ENCODE measurements around the gene DCBLD1. TPM values are rescaled to one million over a fixed set of nuclear protein-coding genes. Genes with fewer than 3 reads are reported as not detected.

Gene DCBLD1
- total RNA-seq, 2 experiments from 2014 or later: 2.2 to 2.3 TPM

GRCh38 chr6:117525607-117526006 is 43.1 kb downstream of the DCBLD1 start:
- no peak for DNase-seq
- Mint-ChIP-seq H3K9me3 (no peaks in the 10 kb centered on the region), H3K27ac (no peak overlapping the region), H3K4me1 (ENCODE audit: low read depth) (no peaks in the 10 kb centered on the region), H3K36me3 (ENCODE audit: low read depth) (no peaks in the 10 kb centered on the region), H3K4me3 (no peak overlapping the region), H3K27me3 (no peaks in the 10 kb centered on the region)
- ATAC-seq: no peak
- intact Hi-C loops (cut with micrococcal nuclease): no loop called here
- CTCF ChIA-PET: interaction anchor here (1.5 kb wide), 1 partner anchor 75 kb away, joined by 4 read pairs; no protein-coding TSS in a partner anchor
- TF ChIP-seq CTCF (IDR thresholded peaks at IDR 0.05): no peak
- POLR2A ChIA-PET: no interaction called here

- DNase-seq (no peak), ATAC-seq (no peak)
- CTCF ChIA-PET: interaction anchor here (1.8 kb wide), 1 partner anchor 81 kb away, joined by 5 read pairs; no protein-coding TSS in a partner anchor
- Mint-ChIP-seq H3K4me1 (ENCODE audit: low read depth) (no peaks in the 10 kb centered on the region), H3K27me3 (no peaks in the 10 kb centered on the region), H3K27ac (no peak overlapping the region), H3K4me3 (no peak overlapping the region), H3K36me3 (ENCODE audit: low read depth) (no peaks in the 10 kb centered on the region), H3K9me3 (no peaks in the 10 kb centered on the region)
- intact Hi-C loops (cut with micrococcal nuclease): no loop called here
- no peak for TF ChIP-seq CTCF (IDR thresholded peaks at IDR 0.05)
- POLR2A ChIA-PET: no interaction called here
These were observed 48.2 kb downstream of the DCBLD1 start for GRCh38 chr6:117530467-117531242.

GRCh38 chr6:117531346-117531745 is 48.9 kb downstream of the DCBLD1 start:
- H3K27ac Mint-ChIP-seq: no peak overlapping the region
- DNase-seq (no peak), ATAC-seq (no peak)
- intact Hi-C loops (cut with micrococcal nuclease): no loop called here
- H3K27me3 Mint-ChIP-seq: no peaks in the 10 kb centered on the region
- no peaks in the 10 kb centered on the region for H3K36me3 Mint-ChIP-seq (ENCODE audit: low read depth)
- ChIA-PET POLR2A (no interaction called here), CTCF (interaction anchor here (0.7 to 1.8 kb wide), 3 partner anchors 9 to 82 kb away, joined by 3 to 5 read pairs (median 4); no protein-coding TSS in a partner anchor)
- no peak for TF ChIP-seq CTCF (IDR thresholded peaks at IDR 0.05)
- H3K4me1 Mint-ChIP-seq (ENCODE audit: low read depth): no peaks in the 10 kb centered on the region
- H3K4me3 Mint-ChIP-seq: no peak overlapping the region
- H3K9me3 Mint-ChIP-seq: no peaks in the 10 kb centered on the region

GRCh38 chr6:117531809-117532725 is 49.6 kb downstream of the DCBLD1 start:
- CTCF ChIA-PET: interaction anchor here (0.7 to 1.8 kb wide), 3 partner anchors 9 to 82 kb away, joined by 3 to 5 read pairs (median 4); no protein-coding TSS in a partner anchor
- ATAC-seq (no peak), DNase-seq (no peak)
- H3K27ac Mint-ChIP-seq: no peak overlapping the region
- no peaks in the 10 kb centered on the region for H3K9me3 Mint-ChIP-seq
- POLR2A ChIA-PET: interaction anchor here (1.2 to 1.3 kb wide), 2 partner anchors 15 to 19 kb away, joined by 3 read pairs; no protein-coding TSS in a partner anchor
- H3K27me3 Mint-ChIP-seq: peaks cover 3% of the 10 kb centered on the region
- H3K4me1 Mint-ChIP-seq (ENCODE audit: low read depth): no peaks in the 10 kb centered on the region
- intact Hi-C loops (cut with micrococcal nuclease): no loop called here
- TF ChIP-seq CTCF (IDR thresholded peaks at IDR 0.05): no peak
- H3K4me3 Mint-ChIP-seq: no peak overlapping the region
- no peaks in the 10 kb centered on the region for H3K36me3 Mint-ChIP-seq (ENCODE audit: low read depth)
